Neural cell (in vitro differentiated cells): ENCODE data around the gene FNBP1.

Source experiments
- CTCF ChIP-seq: fragments of 450-650 bp; IDR thresholded peaks from 2 replicates; pipeline ENCODE4 v1.5.1; 2014; ENCODE audit warnings: antibody characterized with exemption, mild to moderate bottlenecking, moderate library complexity; ENCODE audit not compliant: poor library complexity, severe bottlenecking
- EP300 ChIP-seq: fragments of 450-650 bp; conservative IDR thresholded peaks from 2 replicates; pipeline ENCODE4 v1.6.1; 2014; ENCODE audit warnings: antibody characterized with exemption, mild to moderate bottlenecking, moderate library complexity; ENCODE audit not compliant: poor library complexity, severe bottlenecking
- POLR2AphosphoS5 ChIP-seq: IDR thresholded peaks from 2 replicates; pipeline ENCODE4 v1.6.1; 2012

- TF ChIP-seq POLR2AphosphoS5 (no peak), CTCF (no peak), EP300 (no peak)
Observed at GRCh38 chr9:130040984-130041647, 1.9 kb downstream of the FNBP1 start.
